Spleen (tissue), 11 donors: ENCODE data around the gene DTD1. TPM values are rescaled to one million over a fixed set of nuclear protein-coding genes. Genes with fewer than 3 reads are reported as not detected.

Source experiments
- DNase-seq: peaks from one replicate; pipeline ENCODE4 v3.0.0-alpha.2; 2020
- H3K27ac ChIP-seq, 8 donors: fragments of 200-600 bp; sonication (generic) in 7 of 8; 1 replicate in 4 of 8; 2 replicates in 4 of 8; pipeline versions ENCODE4 v1.5.0 to v1.8.0; 2016 to 2021; ENCODE audit warnings: inconsistent platforms in 4 of 8, mild to moderate bottlenecking in 4 of 8, moderate library complexity in 1 of 8
- H3K27me3 ChIP-seq, 7 donors: fragments of 200-600 bp; sonication (generic) in 6 of 7; replicated peaks in 1 of 7; 1 replicate in 4 of 7; 2 replicates in 3 of 7; pipeline versions ENCODE4 v1.5.0 to v1.8.0; 2016 to 2021; ENCODE audit warnings: inconsistent platforms in 3 of 7, mild to moderate bottlenecking in 1 of 7
- H3K36me3 ChIP-seq, 6 donors: fragments of 200-600 bp; sonication (generic) in 5 of 6; 1 replicate in 4 of 6; 2 replicates in 2 of 6; pipeline versions ENCODE4 v1.5.0 to v1.8.0; 2016 to 2021; ENCODE audit warnings: inconsistent platforms in 2 of 6
- H3K4me1 ChIP-seq, 6 donors: fragments of 200-600 bp; sonication (generic) in 5 of 6; 1 replicate in 3 of 6; 2 replicates in 3 of 6; pipeline versions ENCODE4 v1.5.0 to v1.8.0; 2016 to 2021; ENCODE audit warnings: inconsistent platforms in 3 of 6
- H3K4me3 ChIP-seq, 8 donors: fragments of 200-600 bp; sonication (generic) in 7 of 8; 1 replicate in 4 of 8; 2 replicates in 4 of 8; pipeline versions ENCODE4 v1.5.0 to v1.8.0; 2016 to 2021; ENCODE audit warnings: inconsistent platforms in 4 of 8, mild to moderate bottlenecking in 4 of 8, moderate library complexity in 2 of 8
- H3K9me3 ChIP-seq, 8 donors: fragments of 200-600 bp; sonication (generic) in 7 of 8; 1 replicate in 4 of 8; 2 replicates in 4 of 8; pipeline versions ENCODE4 v1.5.0 to v1.8.0; 2016 to 2021; ENCODE audit warnings: inconsistent platforms in 4 of 8
- POLR2A ChIP-seq, 3 donors: fragments of 450-650 bp; IDR thresholded peaks; one replicate each; pipeline ENCODE4 v1.5.1; 2017; ENCODE audit warnings: antibody characterized with exemption in 3 of 3, mild to moderate bottlenecking in 1 of 3
- POLR2AphosphoS5 ChIP-seq, 3 donors: sonication (generic); formaldehyde crosslinking; IDR thresholded peaks; one replicate each; pipeline ENCODE4 v1.5.1; 2017; ENCODE audit warnings: antibody characterized with exemption in 3 of 3
- WGBS, 5 donors: extraction: QIAGEN DNeasy Blood & Tissue Kit in 3 of 5; methylation state at CpG; one replicate each; pipeline versions ENCODE4 v1.1.5 to v1.1.7; 2013 to 2018; 5-methylcytosine and 5-hydroxymethylcytosine counted together
- intact Hi-C: fragments of 100-400 bp; cut with DNase I; formaldehyde crosslinking; loops from one replicate; pipeline ENCODE4 v1.15.0; 2023; ENCODE audit warnings: low total_unique reads
- polyA plus RNA-seq, 3 donors: library from polyadenylated mRNA; stranded (reverse); fragments of 200-250 nt; gene quantifications; one replicate each; pipeline ENCODE4 v1.2.1, GENCODE V29; 2013
- total RNA-seq, 7 donors: library from RNA; depleted of rRNA in 3 of 7; stranded (reverse); fragments of >200 nt in 3 of 7; fragmentation: NEBNext Ultra II Directional in 4 of 7; extraction: Animal tissue kit (Norgen Biotek cat#: 25700) in 4 of 7; gene quantifications; one replicate each; pipeline versions ENCODE4 v1.1.0 to v1.2.1, GENCODE V29; 2016 to 2021
- TF ChIP-seq, protein P1 (sequence below), 11 experiments: fragments of 200-600 bp in 7 of 11; fragments of 450-650 bp in 4 of 11; sonication (generic) in 4 of 11; IDR thresholded peaks in 8 of 11; conservative IDR thresholded peaks in 3 of 11; 1 replicate in 7 of 11; 2 replicates in 4 of 11; pipeline versions ENCODE4 v1.4.0 to v1.8.0; 2016 to 2021; ENCODE audit warnings: antibody characterized with exemption in 11 of 11, inconsistent platforms in 4 of 11, mild to moderate bottlenecking in 1 of 11
- donor health status: healthy with polysubstance abuse.
- donor health status: DM: no; HTN: no; CAD: no; lungs with moderate emphysema.
- donor health status: DM: no; HTN: no; CAD: no.
- donor health status: Bipolar disorder and iron deficiency.
- donor health status: healthy.
- donor health status: DM: no; HTN: no; CAD: no.
- donor health status: DM: yes; HTN: yes; CAD: no.

Gene DTD1
- total and polyA plus RNA-seq, 10 donors, result 17.4 to 29.7 (median 23.3) TPM

DNA sequence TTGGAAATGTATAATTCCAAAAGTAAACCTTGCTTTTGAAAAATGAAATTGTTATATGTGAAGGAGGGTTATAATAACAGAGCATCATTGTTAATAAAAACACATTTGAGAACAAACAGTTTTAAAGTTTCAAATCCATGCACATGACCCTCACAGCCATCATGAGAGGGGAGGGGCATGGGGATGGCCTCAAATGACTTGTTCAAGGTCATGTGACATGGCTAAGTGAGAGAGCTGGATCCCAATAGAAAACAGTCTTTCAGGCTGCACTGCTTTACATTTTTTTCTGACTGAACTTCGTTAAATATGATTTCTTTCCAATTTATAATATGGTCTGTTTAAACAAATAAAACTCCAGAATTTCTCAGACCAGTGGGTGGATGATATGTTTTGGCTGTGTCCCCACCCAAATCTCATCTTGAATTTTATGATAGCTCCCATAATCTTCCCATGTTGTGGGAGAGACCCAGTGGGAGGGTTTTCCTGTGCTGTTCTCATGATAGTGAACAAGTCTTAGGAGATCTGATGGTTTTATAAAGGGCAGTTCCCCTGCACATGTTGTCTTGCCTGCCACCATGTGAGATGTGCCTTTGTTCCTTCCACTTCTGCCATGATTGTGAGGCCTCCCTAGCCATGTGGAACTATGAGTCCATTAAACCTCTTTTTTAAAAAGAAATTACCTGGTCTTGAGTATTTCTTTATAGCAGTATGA lies 66.0 kb downstream of the DTD1 start:
- no peak for DNase-seq
- TF ChIP-seq, protein P1, sequence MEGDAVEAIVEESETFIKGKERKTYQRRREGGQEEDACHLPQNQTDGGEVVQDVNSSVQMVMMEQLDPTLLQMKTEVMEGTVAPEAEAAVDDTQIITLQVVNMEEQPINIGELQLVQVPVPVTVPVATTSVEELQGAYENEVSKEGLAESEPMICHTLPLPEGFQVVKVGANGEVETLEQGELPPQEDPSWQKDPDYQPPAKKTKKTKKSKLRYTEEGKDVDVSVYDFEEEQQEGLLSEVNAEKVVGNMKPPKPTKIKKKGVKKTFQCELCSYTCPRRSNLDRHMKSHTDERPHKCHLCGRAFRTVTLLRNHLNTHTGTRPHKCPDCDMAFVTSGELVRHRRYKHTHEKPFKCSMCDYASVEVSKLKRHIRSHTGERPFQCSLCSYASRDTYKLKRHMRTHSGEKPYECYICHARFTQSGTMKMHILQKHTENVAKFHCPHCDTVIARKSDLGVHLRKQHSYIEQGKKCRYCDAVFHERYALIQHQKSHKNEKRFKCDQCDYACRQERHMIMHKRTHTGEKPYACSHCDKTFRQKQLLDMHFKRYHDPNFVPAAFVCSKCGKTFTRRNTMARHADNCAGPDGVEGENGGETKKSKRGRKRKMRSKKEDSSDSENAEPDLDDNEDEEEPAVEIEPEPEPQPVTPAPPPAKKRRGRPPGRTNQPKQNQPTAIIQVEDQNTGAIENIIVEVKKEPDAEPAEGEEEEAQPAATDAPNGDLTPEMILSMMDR (IDR thresholded peaks at IDR 0.05 in 8 of 11, conservative IDR thresholded peaks at IDR 0.05 in 3 of 11), result no peak
- TF ChIP-seq POLR2AphosphoS5 (IDR thresholded peaks at IDR 0.05) (no peak), POLR2A (IDR thresholded peaks at IDR 0.05) (no peak)
- no peak overlapping the region for H3K4me3 ChIP-seq
- no peaks in the 10 kb centered on the region for H3K9me3 ChIP-seq
- WGBS, 5 donors, result 63 to 81% (median 80%) methylated on average over 1 of the region's 1 CpG
- H3K4me1 ChIP-seq, result no peaks in the 10 kb centered on the region
- no peak overlapping the region for H3K27ac ChIP-seq
- H3K27me3 ChIP-seq, result no peaks in the 10 kb centered on the region
- H3K36me3 ChIP-seq, result peaks cover 0 to 7% (median 0%) of the 10 kb centered on the region in 6 donors
- intact Hi-C loops, result no loop called here

DNA sequence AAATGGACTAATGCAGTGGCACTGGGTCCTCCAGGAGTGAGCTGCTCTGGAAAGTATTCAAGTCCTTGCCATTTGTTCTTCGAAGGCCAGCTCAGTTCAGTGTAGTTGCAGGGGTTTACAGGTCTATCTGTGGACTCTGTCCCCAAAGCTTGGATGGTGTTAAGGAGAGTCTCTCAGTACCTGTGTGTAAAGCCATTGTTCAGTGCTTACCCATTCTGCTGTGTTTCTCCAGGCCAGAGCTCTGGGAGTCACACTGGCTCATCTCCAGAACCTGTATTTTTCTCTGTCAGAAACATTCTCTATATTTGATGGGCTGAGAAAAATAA lies 66.6 kb downstream of the DTD1 start:
- DNase-seq, result no peak
- Histone ChIP-seq H3K36me3 (peaks cover 0 to 11% (median 0%) of the 10 kb centered on the region in 6 donors), H3K27me3 (no peaks in the 10 kb centered on the region), H3K4me1 (no peaks in the 10 kb centered on the region), H3K27ac (no peak overlapping the region), H3K4me3 (no peak overlapping the region), H3K9me3 (no peaks in the 10 kb centered on the region)
- intact Hi-C loops, result no loop called here
- WGBS, 5 donors, result 88 to 100% (median 97%) methylated on average over 1 of the region's 1 CpG
- no peak for TF ChIP-seq POLR2AphosphoS5 (IDR thresholded peaks at IDR 0.05)
- TF ChIP-seq, protein P1 (IDR thresholded peaks at IDR 0.05 in 8 of 11, conservative IDR thresholded peaks at IDR 0.05 in 3 of 11), result no peak
- no peak for TF ChIP-seq POLR2A (IDR thresholded peaks at IDR 0.05)

DNA sequence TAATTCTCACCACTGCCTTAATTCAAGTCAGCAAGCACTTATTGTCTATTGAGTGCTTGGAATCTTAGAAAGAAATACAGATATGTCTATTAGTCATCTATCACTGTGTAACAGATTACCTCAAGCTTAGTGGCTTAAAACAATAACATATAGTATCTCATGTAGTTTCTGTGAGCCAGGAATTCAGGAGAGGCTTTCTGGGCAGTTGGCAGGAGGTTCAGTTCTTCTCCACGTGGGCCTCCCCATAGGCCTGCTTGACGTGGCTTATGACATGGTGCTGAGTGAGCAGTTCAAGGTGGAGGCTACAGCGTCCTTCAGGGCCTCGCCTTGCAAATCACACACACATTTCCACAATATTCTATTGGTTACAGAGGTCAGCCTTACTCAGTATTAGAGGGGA lies 69.7 kb downstream of the DTD1 start:
- WGBS, 5 donors, result 88 to 95% (median 92%) methylated on average over 4 of the region's 4 CpGs
- Histone ChIP-seq H3K4me3 (no peak overlapping the region), H3K27ac (no peak overlapping the region), H3K9me3 (no peaks in the 10 kb centered on the region), H3K36me3 (peaks cover 0 to 8% (median 0%) of the 10 kb centered on the region in 6 donors), H3K27me3 (no peaks in the 10 kb centered on the region), H3K4me1 (no peaks in the 10 kb centered on the region)
- no peak for DNase-seq
- intact Hi-C loops, result no loop called here
- TF ChIP-seq POLR2A (IDR thresholded peaks at IDR 0.05) (no peak), POLR2AphosphoS5 (IDR thresholded peaks at IDR 0.05) (no peak)
- TF ChIP-seq, protein P1 (IDR thresholded peaks at IDR 0.05 in 8 of 11, conservative IDR thresholded peaks at IDR 0.05 in 3 of 11), result no peak

DNA sequence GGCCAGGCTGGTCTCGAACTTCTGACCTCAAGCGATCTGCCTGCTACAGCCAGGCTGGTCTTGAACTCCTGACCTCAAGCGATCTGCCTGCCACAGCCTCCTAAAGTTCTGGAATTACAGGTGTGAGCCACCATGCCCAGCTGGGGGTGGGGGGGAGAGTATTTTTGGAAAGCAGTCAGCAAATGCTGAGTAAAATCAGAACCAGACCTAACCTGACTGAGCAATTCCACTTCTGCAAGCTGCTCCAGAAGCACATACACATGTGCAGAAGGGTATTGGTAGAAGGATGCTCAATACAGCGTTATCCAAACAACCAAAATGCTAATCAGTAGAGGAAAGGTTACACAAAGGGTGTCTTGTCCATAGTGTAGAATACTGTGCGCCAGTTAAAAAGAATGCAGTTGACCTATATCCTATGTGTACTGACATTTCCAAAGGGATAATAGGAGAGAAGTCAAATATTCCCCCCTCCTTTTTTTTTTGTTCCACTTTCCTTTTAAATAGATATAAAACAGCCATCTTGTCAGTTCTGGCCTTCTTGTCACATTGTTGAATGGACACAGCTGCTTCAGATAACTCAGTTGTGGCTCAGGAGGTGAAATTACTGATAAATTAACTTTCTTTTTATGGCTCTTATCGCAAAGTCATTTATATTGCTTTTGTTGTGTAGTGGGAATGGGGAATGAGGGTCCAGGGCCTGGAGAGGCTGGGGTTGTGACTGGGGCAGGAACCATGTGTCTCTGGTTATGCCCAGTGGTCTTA lies 74.6 kb downstream of the DTD1 start:
- Histone ChIP-seq H3K27ac (no peak overlapping the region), H3K27me3 (no peaks in the 10 kb centered on the region), H3K4me1 (no peaks in the 10 kb centered on the region), H3K4me3 (no peak overlapping the region), H3K9me3 (no peaks in the 10 kb centered on the region), H3K36me3 (peaks cover 0 to 8% (median 0%) of the 10 kb centered on the region in 6 donors)
- WGBS, 5 donors, result 83 to 91% (median 89%) methylated on average over 6 of the region's 6 CpGs
- TF ChIP-seq POLR2A (IDR thresholded peaks at IDR 0.05), result no peak
- TF ChIP-seq POLR2AphosphoS5 (IDR thresholded peaks at IDR 0.05), result no peak
- TF ChIP-seq, protein P1 (IDR thresholded peaks at IDR 0.05 in 8 of 11, conservative IDR thresholded peaks at IDR 0.05 in 3 of 11), result no peak
- intact Hi-C loops, result no loop called here
- no peak for DNase-seq
